ENCODE measurements around the gene SLC27A6.

Gene SLC27A6

DNA sequence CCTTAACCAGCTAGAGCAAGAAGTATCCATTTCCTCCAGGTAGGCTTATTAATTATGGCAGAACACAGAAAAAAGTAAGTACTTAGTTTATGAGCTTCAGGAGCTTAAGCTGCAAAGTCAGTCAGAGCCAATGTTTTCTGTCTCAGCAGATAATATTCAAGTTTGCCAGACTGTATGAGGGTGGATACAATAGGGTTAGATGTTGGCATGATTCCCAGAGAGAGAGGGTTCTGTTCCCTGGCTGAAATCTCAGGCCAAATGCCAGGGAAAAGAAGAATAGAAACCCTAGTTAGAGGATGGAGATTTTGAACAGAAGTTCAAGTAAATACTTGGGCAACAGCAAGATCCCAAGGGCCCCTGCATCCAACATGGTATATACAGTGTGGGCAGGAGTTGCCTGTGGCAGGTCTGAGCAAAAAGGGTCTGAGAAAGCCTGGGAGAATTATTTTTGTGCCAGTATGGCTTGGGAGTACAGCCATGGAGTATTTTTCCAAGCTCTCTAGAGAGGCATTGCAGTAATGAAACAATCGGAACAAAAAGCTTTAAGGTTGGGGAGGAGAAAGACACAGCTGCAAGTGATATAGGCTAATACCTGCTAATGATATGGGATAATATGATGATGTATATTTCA is 98.3 kb downstream of the SLC27A6 start:
- Histone ChIP-seq H3K4me1 (ENCODE audit: control insufficient read depth, insufficient read depth, low read length, poor library complexity, severe bottlenecking) (no peaks in the 10 kb centered on the region), H3K36me3 (ENCODE audit: control insufficient read depth, insufficient read depth, low read length) (no peaks in the 10 kb centered on the region), H3K27ac (ENCODE audit: low read depth, low read length, severe bottlenecking) (no peak overlapping the region), H3K4me3 (ENCODE audit: extremely low read depth, insufficient read depth, low read length, poor library complexity, severe bottlenecking) (no peak overlapping the region), H3K9me3 (ENCODE audit: control insufficient read depth, low read length) (no peaks in the 10 kb centered on the region)
- 81 to 83% methylated on average over 1 of the region's 1 CpG for WGBS, 2 experiments (ENCODE audit: insufficient coverage in 2 of 2)

- WGBS, 2 experiments (ENCODE audit: insufficient coverage in 2 of 2), result 86 to 88% methylated on average over 1 to 2 of the region's 2 CpGs
- H3K9me3 ChIP-seq (ENCODE audit: control insufficient read depth, low read length), result no peaks in the 10 kb centered on the region
- no peak overlapping the region for H3K27ac ChIP-seq (ENCODE audit: low read depth, low read length, severe bottlenecking)
- no peak overlapping the region for H3K4me3 ChIP-seq (ENCODE audit: extremely low read depth, insufficient read depth, low read length, poor library complexity, severe bottlenecking)
- no peaks in the 10 kb centered on the region for H3K36me3 ChIP-seq (ENCODE audit: control insufficient read depth, insufficient read depth, low read length)
- H3K4me1 ChIP-seq (ENCODE audit: control insufficient read depth, insufficient read depth, low read length, poor library complexity, severe bottlenecking), result no peaks in the 10 kb centered on the region
Measured at GRCh38 chr5:129065721-129066120, 100.4 kb downstream of the SLC27A6 start.

DNA sequence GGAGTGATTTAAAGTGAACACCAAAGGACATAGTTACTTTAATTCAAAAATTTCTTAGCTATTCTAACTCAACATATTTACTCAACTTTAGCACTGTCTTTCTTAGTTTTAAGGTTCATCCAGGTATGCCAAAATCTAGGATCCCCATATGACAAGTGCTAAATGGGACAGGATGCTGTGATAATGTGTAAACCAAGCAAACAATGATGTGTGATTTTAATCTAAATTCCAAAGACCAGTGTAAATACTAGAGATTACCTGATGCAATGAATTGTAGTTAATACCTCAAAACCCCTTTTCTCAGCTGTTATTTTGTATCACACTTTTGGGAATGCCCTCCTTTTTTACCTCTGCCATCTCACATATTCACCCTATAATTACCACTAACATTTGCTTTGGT is 102.5 kb downstream of the SLC27A6 start:
- Histone ChIP-seq H3K9me3 (ENCODE audit: control insufficient read depth, low read length) (no peaks in the 10 kb centered on the region), H3K27ac (ENCODE audit: low read depth, low read length, severe bottlenecking) (no peak overlapping the region), H3K4me1 (ENCODE audit: control insufficient read depth, insufficient read depth, low read length, poor library complexity, severe bottlenecking) (no peaks in the 10 kb centered on the region), H3K36me3 (ENCODE audit: control insufficient read depth, insufficient read depth, low read length) (no peaks in the 10 kb centered on the region), H3K4me3 (ENCODE audit: extremely low read depth, insufficient read depth, low read length, poor library complexity, severe bottlenecking) (no peak overlapping the region)

DNA sequence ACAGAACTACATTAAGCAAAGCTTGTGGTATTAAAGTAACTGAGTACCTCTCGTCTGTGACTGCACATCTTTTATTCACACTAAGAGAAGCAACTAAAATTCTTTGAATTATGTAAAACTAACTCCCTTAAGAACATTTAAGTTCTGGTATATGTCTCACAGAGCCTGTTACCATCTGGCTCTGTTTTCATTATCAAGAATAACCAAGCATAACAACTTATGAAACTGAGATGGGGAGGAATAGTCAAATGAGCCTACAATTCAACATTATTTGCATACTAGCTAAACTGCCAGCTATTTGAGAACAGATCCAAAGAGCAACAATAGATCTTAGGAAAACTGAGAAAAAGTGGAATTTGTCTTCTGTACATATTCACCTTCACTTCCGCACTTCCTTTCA is 104.0 kb downstream of the SLC27A6 start:
- no peaks in the 10 kb centered on the region for H3K4me1 ChIP-seq (ENCODE audit: control insufficient read depth, insufficient read depth, low read length, poor library complexity, severe bottlenecking)
- H3K36me3 ChIP-seq (ENCODE audit: control insufficient read depth, insufficient read depth, low read length), result no peaks in the 10 kb centered on the region
- H3K9me3 ChIP-seq (ENCODE audit: control insufficient read depth, low read length), result no peaks in the 10 kb centered on the region
- no peak overlapping the region for H3K27ac ChIP-seq (ENCODE audit: low read depth, low read length, severe bottlenecking)
- no peak overlapping the region for H3K4me3 ChIP-seq (ENCODE audit: extremely low read depth, insufficient read depth, low read length, poor library complexity, severe bottlenecking)
- no CpG with 5 or more reads among the region's 2 CpGs for WGBS, 2 experiments (ENCODE audit: insufficient coverage in 2 of 2)

- Histone ChIP-seq H3K27ac (ENCODE audit: low read depth, low read length, severe bottlenecking) (no peak overlapping the region), H3K36me3 (ENCODE audit: control insufficient read depth, insufficient read depth, low read length) (no peaks in the 10 kb centered on the region), H3K4me3 (ENCODE audit: extremely low read depth, insufficient read depth, low read length, poor library complexity, severe bottlenecking) (no peak overlapping the region), H3K9me3 (ENCODE audit: control insufficient read depth, low read length) (no peaks in the 10 kb centered on the region), H3K4me1 (ENCODE audit: control insufficient read depth, insufficient read depth, low read length, poor library complexity, severe bottlenecking) (no peaks in the 10 kb centered on the region)
- 78 to 84% methylated on average over 1 to 2 of the region's 3 CpGs for WGBS, 2 experiments (ENCODE audit: insufficient coverage in 2 of 2)
Measured at GRCh38 chr5:129073111-129073510, 107.8 kb downstream of the SLC27A6 start.

DNA sequence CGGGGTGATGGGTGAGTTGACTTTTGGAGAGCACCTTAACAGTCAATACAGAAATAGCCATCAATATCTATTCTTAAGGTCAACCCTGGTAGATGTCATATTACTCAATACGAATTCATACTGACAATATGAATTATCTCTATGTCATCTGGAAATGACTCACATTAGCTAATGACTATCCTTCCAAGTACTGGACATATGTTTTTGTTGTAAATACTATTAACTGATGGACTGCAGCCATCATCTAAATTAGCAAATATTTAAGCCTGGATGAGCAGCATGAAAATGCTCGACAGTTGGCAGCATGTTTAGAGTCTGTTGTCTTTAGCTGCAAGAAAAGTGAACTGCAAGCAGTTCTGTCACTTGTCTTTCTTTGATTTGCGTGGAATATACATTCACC is 109.6 kb downstream of the SLC27A6 start:
- 92% methylated on average over 2 of the region's 4 CpGs; no CpG with 5 or more reads in 1 of the 2 experiments for WGBS, 2 experiments (ENCODE audit: insufficient coverage in 2 of 2)
- no peak overlapping the region for H3K4me3 ChIP-seq (ENCODE audit: extremely low read depth, insufficient read depth, low read length, poor library complexity, severe bottlenecking)

GRCh38 chr5:129077433-129078075 is 112.3 kb downstream of the SLC27A6 start:
- H3K36me3 ChIP-seq (ENCODE audit: control insufficient read depth, insufficient read depth, low read length), result no peaks in the 10 kb centered on the region
- H3K4me1 ChIP-seq (ENCODE audit: control insufficient read depth, insufficient read depth, low read length, poor library complexity, severe bottlenecking), result no peaks in the 10 kb centered on the region
- 60% methylated on average over 1 of the region's 3 CpGs; no CpG with 5 or more reads in 1 of the 2 experiments for WGBS, 2 experiments (ENCODE audit: insufficient coverage in 2 of 2)
- no peaks in the 10 kb centered on the region for H3K9me3 ChIP-seq (ENCODE audit: control insufficient read depth, low read length)
- H3K4me3 ChIP-seq (ENCODE audit: extremely low read depth, insufficient read depth, low read length, poor library complexity, severe bottlenecking), result no peak overlapping the region
- H3K27ac ChIP-seq (ENCODE audit: low read depth, low read length, severe bottlenecking), result no peak overlapping the region

More for the DNA sequence above, 109.6 kb downstream of the SLC27A6 start:
- H3K27ac ChIP-seq (ENCODE audit: low read depth, low read length, severe bottlenecking), result no peak overlapping the region
- H3K4me1 ChIP-seq (ENCODE audit: control insufficient read depth, insufficient read depth, low read length, poor library complexity, severe bottlenecking), result no peaks in the 10 kb centered on the region
- H3K9me3 ChIP-seq (ENCODE audit: control insufficient read depth, low read length), result no peaks in the 10 kb centered on the region
- H3K36me3 ChIP-seq (ENCODE audit: control insufficient read depth, insufficient read depth, low read length), result no peaks in the 10 kb centered on the region

DNA sequence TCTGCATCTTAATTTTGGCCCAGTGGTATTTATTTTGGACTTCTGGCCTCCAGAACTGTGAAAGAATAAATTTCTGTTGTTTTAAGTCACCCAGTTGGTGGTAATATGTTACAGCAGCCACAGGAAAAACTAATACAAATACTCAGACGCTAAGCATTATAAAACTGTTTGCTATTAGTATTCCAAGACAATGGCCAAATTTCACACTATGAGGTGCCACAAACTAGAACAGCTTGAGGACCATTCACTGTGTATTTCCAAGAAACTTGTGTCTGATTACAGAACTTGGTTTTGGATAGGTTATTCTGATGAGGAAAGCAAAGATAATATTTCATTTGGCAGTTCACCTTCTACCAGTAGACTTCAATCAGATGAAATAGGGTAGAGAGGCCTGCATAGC is 113.0 kb downstream of the SLC27A6 start:
- no peaks in the 10 kb centered on the region for H3K4me1 ChIP-seq (ENCODE audit: control insufficient read depth, insufficient read depth, low read length, poor library complexity, severe bottlenecking)

DNA sequence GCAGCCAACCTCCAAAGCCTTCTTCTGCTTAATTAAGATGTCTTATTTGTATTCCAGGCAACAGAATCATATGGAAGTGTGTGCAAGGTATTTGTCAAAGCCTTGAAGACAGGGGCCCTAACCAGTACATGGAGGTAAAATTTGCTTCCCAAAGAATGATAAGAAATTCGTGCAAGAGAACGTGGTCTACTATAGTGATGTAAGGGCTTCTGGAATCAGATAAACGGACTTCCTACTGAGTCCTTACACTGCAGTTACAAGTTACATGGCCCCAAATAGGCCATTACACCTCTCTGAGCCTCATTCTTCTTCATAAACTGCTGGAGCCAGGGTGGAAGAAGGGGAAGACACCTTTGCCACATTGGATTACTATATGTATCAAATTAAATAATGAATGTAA is 113.4 kb downstream of the SLC27A6 start:
- Histone ChIP-seq H3K9me3 (ENCODE audit: control insufficient read depth, low read length) (no peaks in the 10 kb centered on the region), H3K4me3 (ENCODE audit: extremely low read depth, insufficient read depth, low read length, poor library complexity, severe bottlenecking) (no peak overlapping the region), H3K4me1 (ENCODE audit: control insufficient read depth, insufficient read depth, low read length, poor library complexity, severe bottlenecking) (no peaks in the 10 kb centered on the region), H3K36me3 (ENCODE audit: control insufficient read depth, insufficient read depth, low read length) (no peaks in the 10 kb centered on the region), H3K27ac (ENCODE audit: low read depth, low read length, severe bottlenecking) (no peak overlapping the region)
- WGBS, 2 experiments (ENCODE audit: insufficient coverage in 2 of 2), result no CpG with 5 or more reads among the region's 3 CpGs

More for the DNA sequence above, 113.0 kb downstream of the SLC27A6 start:
- no peak overlapping the region for H3K4me3 ChIP-seq (ENCODE audit: extremely low read depth, insufficient read depth, low read length, poor library complexity, severe bottlenecking)
- no peak overlapping the region for H3K27ac ChIP-seq (ENCODE audit: low read depth, low read length, severe bottlenecking)
- H3K9me3 ChIP-seq (ENCODE audit: control insufficient read depth, low read length), result no peaks in the 10 kb centered on the region
- 100% methylated on average over 1 of the region's 1 CpG; no CpG with 5 or more reads in 1 of the 2 experiments for WGBS, 2 experiments (ENCODE audit: insufficient coverage in 2 of 2)
- no peaks in the 10 kb centered on the region for H3K36me3 ChIP-seq (ENCODE audit: control insufficient read depth, insufficient read depth, low read length)

DNA sequence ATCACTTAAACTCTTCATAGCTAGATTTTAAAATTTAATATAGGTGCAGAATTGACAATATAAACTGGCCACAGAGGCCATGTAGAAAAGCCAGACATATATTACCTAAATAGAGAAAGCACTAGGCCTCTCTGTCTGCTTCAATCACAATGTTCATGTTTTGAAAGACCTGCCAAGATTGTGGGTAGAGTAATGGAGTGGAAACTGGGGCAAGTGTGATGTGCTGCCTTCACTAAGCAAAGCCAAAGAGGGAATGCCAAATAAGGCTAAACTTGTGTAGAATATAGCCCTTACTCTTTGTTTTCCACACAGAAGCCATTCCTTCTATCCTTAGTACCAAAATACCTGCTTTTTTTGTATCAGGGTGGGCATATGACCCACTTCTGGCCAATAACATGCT is 114.2 kb downstream of the SLC27A6 start:
- Histone ChIP-seq H3K36me3 (ENCODE audit: control insufficient read depth, insufficient read depth, low read length) (no peaks in the 10 kb centered on the region), H3K4me3 (ENCODE audit: extremely low read depth, insufficient read depth, low read length, poor library complexity, severe bottlenecking) (no peak overlapping the region), H3K9me3 (ENCODE audit: control insufficient read depth, low read length) (no peaks in the 10 kb centered on the region), H3K27ac (ENCODE audit: low read depth, low read length, severe bottlenecking) (no peak overlapping the region), H3K4me1 (ENCODE audit: control insufficient read depth, insufficient read depth, low read length, poor library complexity, severe bottlenecking) (no peaks in the 10 kb centered on the region)

DNA sequence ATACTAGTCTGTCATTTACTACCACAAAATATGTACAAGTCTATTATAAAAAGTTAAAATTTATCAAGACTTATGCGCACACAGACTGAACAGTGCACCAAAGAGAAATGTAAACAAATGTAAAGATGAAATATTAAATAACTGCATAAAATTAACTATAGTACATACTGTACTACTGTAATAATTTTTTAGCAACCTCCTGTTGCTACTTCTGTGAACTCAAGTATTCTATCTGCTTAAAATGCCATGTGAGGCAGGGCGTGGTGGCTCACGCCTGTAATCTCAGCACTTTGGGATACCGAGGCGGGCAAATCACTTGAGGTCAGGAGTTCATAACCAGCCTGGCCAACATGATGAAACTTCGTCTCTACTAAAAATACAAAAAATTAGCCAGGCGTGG is 115.5 kb downstream of the SLC27A6 start:
- Histone ChIP-seq H3K4me1 (ENCODE audit: control insufficient read depth, insufficient read depth, low read length, poor library complexity, severe bottlenecking) (no peaks in the 10 kb centered on the region), H3K27ac (ENCODE audit: low read depth, low read length, severe bottlenecking) (no peak overlapping the region), H3K36me3 (ENCODE audit: control insufficient read depth, insufficient read depth, low read length) (no peaks in the 10 kb centered on the region), H3K4me3 (ENCODE audit: extremely low read depth, insufficient read depth, low read length, poor library complexity, severe bottlenecking) (no peak overlapping the region), H3K9me3 (ENCODE audit: control insufficient read depth, low read length) (no peaks in the 10 kb centered on the region)
- WGBS, 2 experiments (ENCODE audit: insufficient coverage in 2 of 2), result 86 to 95% methylated on average over 5 of the region's 7 CpGs
